ENCODE measurements around the gene PLEKHB2.

GRCh38 chr2:131132729-131133128, 27.6 kb downstream of the PLEKHB2 start:
- TF ChIP-seq CTCF (IDR thresholded peaks at IDR 0.05; ENCODE audit: control extremely low read depth in 1 of 3, insufficient read depth in 1 of 3, low read depth in 1 of 3, low read length in 3 of 3) (no peak), KDM5A (IDR thresholded peaks at IDR 0.05; ENCODE audit: low read length) (no peak), JUND (IDR thresholded peaks at IDR 0.05; ENCODE audit: low read length) (no peak), KDM4A (IDR thresholded peaks at IDR 0.05; ENCODE audit: low read depth, low read length, severe bottlenecking) (no peak), POLR2AphosphoS5 (IDR thresholded peaks at IDR 0.05; ENCODE audit: low read depth, low read length) (no peak), ZNF274 (IDR thresholded peaks at IDR 0.05; ENCODE audit: borderline replicate concordance, extremely low read depth, low read length) (no peak), TCF12 (IDR thresholded peaks at IDR 0.05; ENCODE audit: low read depth, low read length) (no peak), CHD2 (IDR thresholded peaks at IDR 0.05; ENCODE audit: low read length) (no peak), CHD1 (IDR thresholded peaks at IDR 0.05; ENCODE audit: low read depth, low read length) (no peak), NRF1 (IDR thresholded peaks at IDR 0.05; ENCODE audit: low read depth, low read length) (no peak), BCL11A (IDR thresholded peaks at IDR 0.05; ENCODE audit: low read depth in 2 of 2, low read length in 2 of 2) (no peak)
